ENCODE data around the gene PRPH.
"Not testable (repeated sequence)": the region's sequence is repeated elsewhere in the genome, so short reads cannot be mapped to it uniquely, and the experiment has no call there.

PRPH gene

GRCh38 chr12:49295082-49295936, at the start of gene PRPH:
TSS of gene PRPH (plus strand) at chr12:49295147. CDS start at chr12:49295201, 54 bp downstream.
- DNase-seq: no peak

- DNase-seq: no peak
These were observed 43.6 kb upstream of the PRPH start for GRCh38 chr12:49251357-49251756.

- no peak for DNase-seq
These were observed 41.8 kb upstream of the PRPH start for GRCh38 chr12:49253033-49253623.

- not testable (repeated sequence) for DNase-seq
These were observed 39.5 kb upstream of the PRPH start for GRCh38 chr12:49255456-49255855.

DNA sequence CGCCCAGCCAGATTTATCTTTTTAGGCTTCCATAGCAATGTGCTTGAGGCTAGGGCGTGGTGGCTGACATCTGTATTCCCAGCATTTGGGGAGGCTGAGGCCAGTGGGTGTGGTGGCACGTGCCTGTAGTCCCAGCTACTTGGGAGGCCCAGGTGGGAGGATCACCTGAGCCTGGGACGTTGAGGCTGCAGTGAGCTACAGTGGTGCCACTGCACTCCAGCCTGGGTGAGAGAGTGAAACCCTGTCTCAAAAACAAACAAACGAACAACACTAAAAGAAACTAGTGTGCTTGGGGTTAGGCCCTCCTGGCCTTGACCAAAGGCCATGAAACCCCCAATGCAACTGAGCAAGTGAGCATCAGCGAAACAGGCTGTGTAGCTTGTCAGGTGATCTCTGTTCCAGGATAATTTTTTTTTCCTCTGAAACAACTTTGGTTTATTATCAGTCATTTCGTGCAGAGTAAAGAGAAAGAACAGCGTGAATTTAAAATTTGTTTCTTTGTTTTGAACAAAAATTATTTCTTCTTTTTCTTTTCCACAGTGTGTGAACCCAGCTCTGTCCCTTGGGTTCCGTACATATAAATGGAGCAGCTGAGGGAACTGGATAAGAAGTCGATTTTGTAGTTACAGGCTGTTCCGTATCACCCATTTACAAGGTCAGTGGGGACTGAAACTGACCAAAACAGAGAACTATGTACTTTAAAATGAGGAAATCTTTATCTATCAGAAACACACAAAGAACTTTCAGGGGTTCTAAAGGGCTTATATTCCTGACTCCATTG, 38.9 kb upstream of the PRPH start:
- no peak for DNase-seq

- DNase-seq: not testable (repeated sequence)
These were observed 37.3 kb upstream of the PRPH start for GRCh38 chr12:49257508-49258184.

DNA sequence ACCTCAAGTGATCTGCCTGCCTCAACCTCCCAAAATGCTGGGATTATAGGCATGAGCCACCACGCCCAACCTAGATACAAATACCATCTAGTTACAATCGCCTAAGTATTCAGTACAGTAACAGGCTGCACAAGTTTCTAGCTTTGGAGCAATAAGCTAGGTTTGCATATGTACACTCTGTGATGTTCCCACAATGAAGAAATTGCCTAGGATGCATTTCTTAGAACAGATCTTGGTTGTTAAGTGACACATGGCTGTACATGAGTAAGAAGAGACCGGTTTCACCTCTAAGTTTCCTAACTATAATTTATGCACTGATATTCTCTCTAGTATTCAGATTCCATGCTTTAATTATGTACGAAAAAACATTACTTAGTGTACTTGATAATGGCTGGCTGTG, 35.5 kb upstream of the PRPH start:
- no peak for DNase-seq

- no peak for DNase-seq
These were observed 34.8 kb upstream of the PRPH start for GRCh38 chr12:49260166-49260565.

GRCh38 chr12:49260571-49261363, 34.2 kb upstream of the PRPH start:
- no peak for DNase-seq

- no peak for DNase-seq
These were observed 33.2 kb upstream of the PRPH start for GRCh38 chr12:49261721-49262120.

GRCh38 chr12:49263400-49263763, 31.6 kb upstream of the PRPH start:
- no peak for DNase-seq

- DNase-seq: no peak
These were observed 30.5 kb upstream of the PRPH start for GRCh38 chr12:49264466-49264872.

DNA sequence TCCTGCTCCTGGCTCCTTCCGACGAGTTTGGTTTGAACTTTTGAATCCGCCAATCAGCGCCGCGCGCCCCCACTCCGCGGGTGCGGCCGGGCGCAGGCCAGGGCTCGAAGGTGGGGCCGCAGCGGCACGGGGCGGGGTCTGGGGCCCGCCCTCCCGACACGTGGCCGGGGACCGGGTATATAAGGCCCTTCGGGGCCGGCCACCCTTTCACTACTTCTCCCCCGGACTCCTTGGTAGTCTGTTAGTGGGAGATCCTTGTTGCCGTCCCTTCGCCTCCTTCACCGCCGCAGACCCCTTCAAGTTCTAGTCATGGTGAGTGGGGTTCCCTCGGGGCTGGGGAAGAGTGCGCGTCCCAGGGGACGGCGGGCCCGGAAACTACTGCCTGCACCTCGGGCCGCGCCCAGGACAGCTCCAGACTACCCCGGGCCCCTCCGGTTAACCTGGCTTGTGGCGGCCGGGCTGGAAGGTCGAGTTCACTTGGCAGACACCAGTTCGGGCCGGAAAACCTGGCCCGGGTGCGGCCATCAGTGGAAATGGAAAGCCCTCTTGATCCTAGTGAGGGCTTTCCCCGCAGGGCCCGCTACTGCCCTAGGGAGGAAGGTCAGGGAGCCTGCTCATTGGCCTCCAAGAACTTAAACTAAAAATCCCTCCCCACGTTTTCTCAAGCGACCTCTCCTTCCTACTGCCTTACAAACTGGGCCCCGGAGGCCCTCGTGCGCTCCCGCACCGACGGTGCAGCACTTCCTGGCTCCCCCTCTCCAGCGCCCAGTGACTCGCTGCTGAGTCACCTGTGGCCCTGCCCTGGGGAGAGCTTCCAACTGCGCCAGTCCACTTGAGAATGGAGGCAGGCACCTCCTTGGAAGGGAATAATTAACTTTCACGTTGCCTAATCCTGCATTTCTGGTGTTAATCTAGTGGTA, 29.8 kb upstream of the PRPH start, which contains the start of gene TUBA1C:
Gene TUBA1C, plus strand, starts transcription at position 210 of the 920 bp plus-strand sequence. Its CDS starts 100 bp downstream, at position 310.
- peak; percentile 78 for DNase-seq

DNA sequence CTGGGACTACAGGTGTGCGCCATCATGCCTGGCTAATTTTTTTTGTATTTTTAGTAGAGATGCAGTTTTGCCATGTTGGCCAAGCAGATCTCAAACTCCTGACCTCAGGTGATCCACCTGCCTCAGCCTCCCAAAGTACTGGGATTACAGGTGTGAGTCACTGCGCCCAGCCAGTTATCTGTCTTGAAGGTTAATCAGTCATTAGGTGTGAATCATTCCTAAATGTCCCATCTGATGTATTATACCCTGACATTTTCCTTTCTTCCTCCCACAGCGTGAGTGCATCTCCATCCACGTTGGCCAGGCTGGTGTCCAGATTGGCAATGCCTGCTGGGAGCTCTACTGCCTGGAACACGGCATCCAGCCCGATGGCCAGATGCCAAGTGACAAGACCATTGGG, 25.8 kb upstream of the PRPH start:
- not testable (repeated sequence) for DNase-seq

GRCh38 chr12:49272790-49273725, 21.9 kb upstream of the PRPH start:
- no peak for DNase-seq

GRCh38 chr12:49273726-49274395, 21.1 kb upstream of the PRPH start:
- DNase-seq: no peak

DNA sequence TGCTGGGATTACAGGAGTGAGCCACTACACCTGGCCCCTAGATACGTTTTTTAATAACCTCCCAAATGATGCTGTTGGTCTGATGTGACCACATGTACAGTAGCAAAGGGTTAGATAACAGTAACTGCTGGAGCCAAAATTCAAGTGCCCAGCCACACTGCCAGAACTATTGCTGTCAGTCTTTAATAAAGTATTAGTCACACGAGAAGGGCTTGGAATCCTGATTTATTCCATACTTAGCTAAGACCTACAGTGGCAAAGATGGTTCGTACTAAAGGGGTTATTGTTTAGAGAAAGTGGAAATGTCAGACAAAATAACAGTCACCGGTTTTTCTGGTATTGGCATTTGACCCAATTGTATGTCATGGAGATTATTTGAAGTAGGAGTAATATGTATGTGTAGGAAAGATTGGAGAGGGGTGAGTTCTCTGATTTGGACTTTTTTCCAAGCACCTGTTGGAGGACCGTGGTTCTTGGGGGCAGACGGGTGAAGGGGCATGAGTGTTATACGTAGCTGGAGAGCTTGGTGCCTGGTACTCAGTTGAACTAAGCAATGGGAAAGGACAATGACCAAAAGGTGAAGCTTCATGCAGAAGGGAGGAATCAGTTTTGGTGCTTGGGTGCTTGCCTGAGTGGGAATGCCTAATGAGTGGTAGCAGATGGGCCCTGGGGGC, 20.4 kb upstream of the PRPH start:
- no peak for DNase-seq
